ENCODE measurements around the gene KCNG2.
A peak's percentile ranks its signal among the peaks of the same experiment; 100 is the strongest.
"Not testable (repeated sequence)": the region's sequence is repeated elsewhere in the genome, so short reads cannot be mapped to it uniquely, and the experiment has no call there.

The KCNG2 gene

GRCh38 chr18:79853303-79853992 lies 55.7 kb downstream of the KCNG2 start:
- no peak for DNase-seq (ENCODE audit: low spot score)

DNA sequence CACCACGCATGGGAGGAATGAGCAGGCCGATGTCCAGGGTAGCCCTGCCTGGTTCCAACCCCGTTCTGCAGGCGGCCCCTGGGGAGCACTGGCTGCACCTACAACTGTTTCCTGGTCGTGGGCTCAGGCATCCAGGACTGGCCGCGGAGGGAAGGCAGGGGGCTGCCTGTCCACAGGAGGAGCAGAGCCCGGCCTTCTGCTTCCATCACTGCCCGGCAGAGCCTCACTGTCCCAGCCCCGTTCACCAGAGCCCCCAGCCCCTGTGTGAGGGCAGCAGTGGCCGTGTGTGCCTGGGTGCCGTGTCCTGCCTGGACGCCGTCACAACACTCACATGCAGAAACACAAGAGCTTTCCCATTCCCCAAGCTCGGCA lies 56.2 kb downstream of the KCNG2 start:
- no peak for DNase-seq (ENCODE audit: low spot score)

- no peak for DNase-seq (ENCODE audit: low spot score)
These were observed 57.6 kb downstream of the KCNG2 start for GRCh38 chr18:79855147-79855933.

DNA sequence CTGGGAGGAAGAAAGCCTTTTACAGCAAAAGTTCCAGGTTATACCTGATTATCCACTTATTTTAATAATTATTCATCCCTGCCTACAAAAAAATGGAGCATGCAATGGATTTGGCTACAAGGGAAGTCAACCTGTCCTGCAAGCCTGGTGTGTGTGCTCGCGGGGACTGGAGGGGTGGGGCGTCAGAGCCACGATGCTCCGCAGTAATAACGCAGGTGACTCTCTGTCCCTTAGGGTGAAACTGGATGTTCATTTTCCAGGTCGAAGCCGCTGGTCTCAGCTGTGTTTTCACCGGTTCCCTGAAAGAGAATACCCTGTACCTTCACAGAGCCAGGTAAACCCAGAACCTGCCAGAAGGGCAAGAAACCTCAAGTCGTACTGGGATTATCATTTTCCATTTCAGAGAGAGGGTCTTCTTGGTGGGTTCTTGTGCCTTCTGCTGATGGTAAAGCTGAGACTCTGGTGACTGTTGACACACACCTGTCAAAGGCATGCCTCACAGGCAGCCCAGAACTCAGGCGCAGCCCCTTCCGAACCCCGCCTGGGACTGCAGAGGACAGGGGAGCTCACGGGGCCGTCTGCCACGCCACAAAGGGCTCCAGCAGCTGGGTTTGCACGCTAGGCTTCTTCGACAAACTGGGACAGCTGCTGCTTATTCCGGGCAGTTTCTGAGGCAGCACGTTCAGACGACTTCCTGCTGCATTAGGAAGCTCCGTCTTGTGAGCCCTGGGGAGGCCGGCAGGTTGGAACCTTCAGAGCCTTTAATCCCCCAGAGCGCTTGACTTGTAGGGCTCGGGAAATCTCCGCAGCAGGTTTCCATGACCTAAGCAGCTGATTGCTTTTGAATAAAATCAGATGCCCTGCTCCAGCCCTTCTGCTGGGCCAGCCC lies 58.6 kb downstream of the KCNG2 start:
- peak; percentile 71 for DNase-seq (ENCODE audit: low spot score)

- peak; percentile 86 for DNase-seq (ENCODE audit: low spot score)
These were observed 59.4 kb downstream of the KCNG2 start for GRCh38 chr18:79857082-79857671.

DNA sequence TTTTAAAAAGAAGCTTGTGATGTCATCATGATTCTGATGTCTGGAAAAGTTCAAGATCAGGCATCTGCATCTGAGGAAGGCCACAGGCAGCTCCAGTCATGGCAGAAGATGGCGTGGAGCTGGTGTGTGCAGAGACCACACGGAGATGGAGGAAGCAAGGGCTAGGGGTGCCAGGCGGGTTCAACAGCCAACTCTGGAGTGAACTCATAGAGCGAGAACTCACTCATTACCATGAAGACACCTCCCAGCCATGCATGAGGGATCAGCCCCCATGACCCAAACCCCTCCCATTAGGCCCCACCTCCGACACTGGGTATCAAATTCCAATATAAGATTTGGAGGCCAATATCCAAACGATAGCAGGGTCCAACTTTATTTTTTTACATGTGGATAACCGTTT lies 61.6 kb downstream of the KCNG2 start:
- no peak for DNase-seq (ENCODE audit: low spot score)

- no peak for DNase-seq (ENCODE audit: low spot score)
These were observed 63.9 kb downstream of the KCNG2 start for GRCh38 chr18:79861687-79862086.

- no peak for DNase-seq (ENCODE audit: low spot score)
These were observed 64.8 kb downstream of the KCNG2 start for GRCh38 chr18:79862562-79862961.

DNA sequence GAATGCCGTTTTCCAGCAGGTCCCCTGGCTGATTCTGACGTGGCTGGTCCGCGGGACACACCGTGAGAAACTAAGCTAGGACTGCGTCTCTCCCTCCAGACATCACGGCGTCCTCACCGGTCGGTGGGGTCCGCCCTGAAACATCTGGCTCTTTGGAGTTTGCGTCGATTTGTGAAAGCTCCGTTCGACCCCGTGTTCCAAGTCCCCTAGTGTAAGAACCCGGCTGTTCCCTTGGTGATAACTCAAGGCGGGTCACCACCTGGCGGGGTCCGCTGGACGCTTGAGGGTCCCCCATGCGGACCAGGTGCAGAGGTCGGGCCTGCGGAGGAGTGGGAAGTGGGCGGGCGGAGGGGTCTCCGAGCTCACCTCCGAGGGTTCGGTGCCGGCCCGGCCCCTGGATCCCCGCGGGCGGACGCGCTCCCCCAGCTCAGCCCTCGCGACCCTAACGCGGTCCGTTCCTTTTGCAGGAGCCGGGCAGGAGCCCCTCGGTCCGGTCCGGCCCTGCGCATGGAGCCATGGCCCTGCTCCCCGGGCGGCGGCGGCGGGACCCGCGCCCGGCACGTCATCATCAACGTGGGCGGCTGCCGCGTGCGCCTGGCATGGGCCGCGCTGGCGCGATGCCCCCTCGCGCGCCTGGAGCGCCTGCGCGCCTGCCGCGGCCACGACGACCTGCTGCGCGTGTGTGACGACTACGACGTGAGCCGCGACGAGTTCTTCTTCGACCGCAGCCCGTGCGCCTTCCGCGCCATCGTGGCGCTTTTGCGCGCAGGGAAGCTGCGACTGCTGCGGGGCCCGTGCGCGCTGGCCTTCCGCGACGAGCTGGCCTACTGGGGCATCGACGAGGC lies 65.6 kb downstream of the KCNG2 start:
- no peak for DNase-seq (ENCODE audit: low spot score)

GRCh38 chr18:79864006-79864725 lies 66.4 kb downstream of the KCNG2 start:
- no peak for DNase-seq (ENCODE audit: low spot score)

DNA sequence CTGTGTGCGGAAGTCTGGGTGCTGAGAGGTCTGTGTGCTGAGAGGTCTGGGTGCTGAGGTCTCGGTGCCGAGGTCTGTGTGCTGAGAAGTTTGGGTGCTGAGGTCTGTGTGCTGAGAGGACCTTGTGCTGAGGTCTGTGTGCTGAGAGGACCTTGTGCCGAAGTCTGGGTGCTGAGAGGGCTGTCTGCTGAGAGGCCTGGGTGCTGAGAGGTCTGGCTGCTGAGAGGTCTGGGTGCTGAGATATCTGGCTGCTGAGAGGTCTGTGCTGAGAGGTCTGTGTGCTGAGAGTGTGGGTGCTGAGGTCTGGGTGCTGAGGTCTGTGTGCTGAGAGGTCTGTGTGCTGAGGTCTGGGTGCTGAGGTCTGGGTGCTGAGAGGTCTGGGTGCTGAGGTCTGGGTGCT lies 67.2 kb downstream of the KCNG2 start:
- not testable (repeated sequence) for DNase-seq (ENCODE audit: low spot score)

GRCh38 chr18:79865951-79866350 lies 68.2 kb downstream of the KCNG2 start:
- DNase-seq (ENCODE audit: low spot score), result not testable (repeated sequence)

DNA sequence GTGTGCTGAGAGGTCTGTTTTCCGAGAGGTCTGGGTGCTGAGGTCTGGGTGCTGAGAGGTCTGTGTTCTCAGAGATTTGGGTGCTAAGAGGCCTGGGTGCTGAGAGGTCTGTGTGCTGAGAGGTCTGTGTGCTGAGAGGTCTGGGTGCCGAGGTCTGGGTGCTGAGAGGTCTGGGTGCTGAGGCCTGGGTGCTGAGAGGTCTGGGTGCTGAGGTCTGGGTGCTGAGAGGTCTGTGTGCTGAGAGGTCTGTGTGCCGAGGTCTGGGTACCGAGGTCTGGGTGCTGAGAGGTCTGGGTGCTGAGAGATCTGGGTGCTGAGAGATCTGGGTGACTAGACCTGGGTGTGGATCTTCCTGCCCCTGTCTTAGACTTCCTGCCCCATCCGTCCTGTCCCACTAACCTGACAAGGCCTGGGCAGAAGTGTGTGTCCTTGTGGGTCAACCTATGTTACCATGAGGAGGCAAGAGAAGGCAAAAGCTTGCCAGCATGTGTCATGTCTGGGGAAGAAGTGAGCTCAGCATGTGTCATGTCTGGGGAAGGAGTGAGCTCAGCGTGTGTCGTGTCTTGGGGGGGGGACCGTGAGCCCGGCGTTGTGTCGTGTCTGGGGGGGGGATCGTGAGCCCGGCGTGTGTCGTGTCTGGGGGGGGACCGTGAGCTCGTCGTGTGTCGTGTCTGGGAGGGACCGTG lies 69.3 kb downstream of the KCNG2 start:
- no peak for DNase-seq (ENCODE audit: low spot score)

DNA sequence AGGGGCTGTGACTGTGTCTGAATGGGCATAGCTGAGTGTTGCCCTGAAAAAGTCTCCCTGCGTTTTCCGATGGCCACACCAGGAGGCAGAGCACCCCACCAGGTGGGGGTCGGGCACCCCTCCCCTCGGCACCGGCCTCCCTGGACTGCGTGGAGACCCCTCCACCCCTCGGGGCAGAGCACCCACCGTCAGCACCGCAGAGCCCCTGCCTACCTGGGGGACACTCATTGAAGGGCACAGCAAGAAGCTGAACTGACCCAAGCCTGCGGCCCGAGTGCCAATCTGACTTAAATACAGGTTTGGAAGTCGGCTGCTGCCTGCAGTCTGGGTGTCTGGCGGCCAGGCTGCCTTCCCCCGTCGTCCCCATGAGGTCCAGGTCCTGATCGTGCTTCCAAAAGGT lies 69.9 kb downstream of the KCNG2 start:
- DNase-seq (ENCODE audit: low spot score), result no peak

DNA sequence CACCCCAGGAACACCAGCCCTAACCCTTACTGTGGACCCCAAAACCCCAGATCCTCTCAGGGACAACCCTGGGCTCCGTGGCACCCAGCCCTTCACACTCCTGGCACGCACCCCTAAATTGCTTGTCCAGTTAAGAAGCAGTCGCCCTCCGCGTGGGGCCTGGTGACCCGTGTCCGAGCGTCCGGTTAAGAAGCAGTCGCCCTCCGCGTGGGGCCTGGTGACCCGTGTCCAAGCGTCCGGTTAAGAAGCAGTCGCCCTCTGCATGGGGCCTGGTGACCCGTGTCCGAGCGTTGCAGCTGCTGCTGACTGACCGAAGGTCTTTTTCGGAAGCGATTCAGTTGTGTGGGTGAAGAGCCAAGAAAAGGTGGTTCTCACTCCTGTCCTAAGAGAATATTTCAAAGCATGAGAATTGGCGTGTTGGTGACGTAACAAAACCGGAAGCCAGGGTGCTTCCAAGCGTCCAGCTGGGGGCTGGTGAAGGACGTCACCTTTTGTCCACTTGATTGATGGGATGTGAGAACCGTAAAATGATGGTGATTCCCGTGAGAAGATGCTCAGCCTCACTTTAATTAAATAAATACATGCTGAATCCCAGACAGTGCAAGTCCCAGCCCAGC lies 70.5 kb downstream of the KCNG2 start:
- no peak for DNase-seq (ENCODE audit: low spot score)

DNA sequence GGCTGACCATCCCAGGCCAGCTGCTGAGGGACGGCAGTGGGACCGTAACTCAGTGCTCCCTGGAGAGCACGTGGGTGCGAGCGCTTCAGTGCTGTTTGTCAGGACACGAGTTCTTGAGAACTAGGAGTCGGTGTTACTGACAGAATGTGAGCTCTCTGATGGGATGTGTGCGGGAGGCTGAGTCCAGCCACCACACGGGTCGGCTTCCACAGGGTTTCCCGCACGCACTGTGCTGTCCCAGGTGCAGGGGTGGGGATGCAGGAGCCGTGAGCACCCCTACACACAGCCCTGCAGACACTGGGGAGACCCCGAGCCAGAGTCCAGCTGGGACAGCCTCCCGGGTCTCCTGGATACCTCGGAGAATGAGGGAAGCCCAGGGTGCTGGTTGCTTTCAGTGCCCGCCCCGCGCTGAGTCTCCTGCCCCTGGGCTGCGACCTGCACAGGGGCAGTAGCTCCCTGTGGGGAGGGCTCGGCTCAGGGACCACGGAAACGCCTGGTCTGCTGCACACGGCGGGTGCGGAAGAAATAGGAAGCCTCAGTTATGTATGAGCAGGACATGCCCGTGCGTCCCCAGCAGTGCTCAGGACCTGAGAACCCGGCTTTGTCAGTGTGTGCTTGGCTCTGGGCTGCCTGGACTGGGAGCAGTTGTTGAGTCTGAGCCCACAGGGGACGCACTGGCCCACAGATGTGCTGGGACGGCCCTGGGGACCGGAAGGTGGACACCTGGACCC lies 71.2 kb downstream of the KCNG2 start:
- DNase-seq (ENCODE audit: low spot score), result no peak

DNA sequence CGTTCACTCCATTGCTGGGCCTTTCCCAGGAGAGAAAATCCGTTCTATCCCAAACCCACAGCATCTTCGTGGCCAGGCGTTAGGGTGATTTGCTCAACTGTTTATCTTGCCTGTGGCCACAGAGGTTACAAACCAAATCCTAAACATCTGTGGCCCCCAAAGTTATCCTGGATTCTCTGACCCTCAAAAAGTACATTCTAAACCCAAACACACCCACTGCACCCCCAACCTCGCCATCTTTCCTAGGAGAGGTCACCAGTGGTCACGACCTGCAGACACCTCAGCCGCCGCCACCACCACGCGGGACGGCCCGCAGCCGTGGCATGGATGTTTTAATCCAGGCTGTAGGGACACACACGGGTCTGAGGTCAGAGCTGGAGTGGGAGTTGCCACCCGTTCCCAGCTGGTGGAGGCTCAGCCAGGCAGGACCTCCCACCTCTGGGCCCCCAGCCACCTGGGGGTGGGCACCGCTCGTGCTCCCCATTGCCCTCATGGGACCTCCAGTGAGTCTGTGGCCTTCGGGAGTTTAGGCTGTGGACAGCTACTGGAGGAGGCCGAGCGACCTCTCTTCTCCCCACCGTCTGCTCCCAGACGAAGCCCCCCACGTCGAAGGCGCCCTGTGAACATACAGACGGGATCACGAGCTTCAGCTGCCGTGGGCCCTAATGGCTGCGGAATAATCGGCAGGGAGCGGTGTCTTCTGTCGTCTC lies 72.0 kb downstream of the KCNG2 start:
- DNase-seq (ENCODE audit: low spot score), result no peak

GRCh38 chr18:79870301-79871025 lies 72.7 kb downstream of the KCNG2 start:
- no peak for DNase-seq (ENCODE audit: low spot score)

Data from AG08396 (cell line).